GM21717 (cell line): ENCODE results near the gene NELFB.
"Not testable (repeated sequence)": the region's sequence is repeated elsewhere in the genome, so short reads cannot be mapped to it uniquely, and the experiment has no call there.

ENCODE experiments used
- ATAC-seq: cut with Tn5 transposase; IDR thresholded peaks from one replicate; pipeline ENCODE4 v1.9.1; 2021; ENCODE audit warnings: mild to moderate bottlenecking, moderate library complexity; ENCODE audit not compliant: unreplicated experiment

Gene NELFB

GRCh38 chr9:137247135-137247915 lies 7.8 kb upstream of the NELFB start:
- ATAC-seq: no peak

DNA sequence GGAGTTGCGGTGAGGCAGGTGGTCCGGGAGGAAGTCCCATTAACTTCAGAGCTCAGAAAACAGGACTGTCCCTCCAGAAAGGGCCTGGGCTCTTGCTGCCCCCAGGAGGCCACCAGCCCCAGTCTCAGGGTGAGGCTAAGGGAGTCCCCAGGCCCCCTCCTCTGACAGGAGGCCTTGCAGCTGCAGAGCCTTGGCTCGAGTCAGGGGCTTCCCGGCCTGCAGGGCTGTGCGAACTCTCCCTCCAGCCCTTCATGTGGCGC lies 7.3 kb upstream of the NELFB start:
- ATAC-seq: no peak

DNA sequence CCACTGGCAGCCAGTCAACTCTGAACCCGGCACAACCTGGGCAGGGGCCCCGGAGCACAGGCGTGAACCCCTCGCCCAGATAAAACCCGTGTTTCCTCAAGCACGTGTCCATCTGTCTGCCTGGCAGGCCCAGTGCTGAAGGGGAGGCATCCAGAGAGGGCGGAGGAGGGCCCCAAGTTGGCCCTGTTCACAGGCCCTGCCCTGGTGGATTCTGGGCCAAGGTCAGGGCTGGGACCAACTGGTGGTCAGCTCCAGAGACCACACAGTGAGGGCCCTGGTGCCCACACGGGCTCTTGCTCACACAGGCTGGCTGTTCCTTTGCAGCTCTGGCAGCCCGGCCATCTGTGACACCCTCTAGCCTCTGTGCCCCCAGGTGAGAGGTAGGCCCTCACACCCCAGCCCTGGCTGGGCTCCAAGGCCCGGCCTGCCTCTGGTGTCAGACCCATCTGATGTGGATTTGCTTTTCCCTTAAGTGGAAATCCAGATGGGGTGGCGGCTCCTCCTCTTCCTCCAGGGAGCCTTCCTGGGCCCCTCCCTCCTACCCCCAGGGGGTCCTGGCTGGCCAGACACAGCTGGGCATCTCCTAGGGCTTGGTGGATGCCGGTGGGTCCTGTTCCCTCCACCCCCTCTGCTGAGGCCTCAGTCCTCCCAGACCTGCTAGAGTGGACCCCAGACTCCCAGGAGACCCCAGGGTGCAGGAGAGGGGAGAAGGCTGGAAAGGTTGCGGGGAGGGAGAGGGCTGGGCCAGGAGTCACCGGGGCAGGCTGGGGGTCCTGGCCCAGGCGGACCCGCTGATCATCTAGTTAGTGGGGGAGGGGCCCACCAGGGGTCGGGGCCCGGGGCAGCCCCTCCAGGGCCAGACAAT lies 4.6 kb upstream of the NELFB start:
- ATAC-seq: no peak

DNA sequence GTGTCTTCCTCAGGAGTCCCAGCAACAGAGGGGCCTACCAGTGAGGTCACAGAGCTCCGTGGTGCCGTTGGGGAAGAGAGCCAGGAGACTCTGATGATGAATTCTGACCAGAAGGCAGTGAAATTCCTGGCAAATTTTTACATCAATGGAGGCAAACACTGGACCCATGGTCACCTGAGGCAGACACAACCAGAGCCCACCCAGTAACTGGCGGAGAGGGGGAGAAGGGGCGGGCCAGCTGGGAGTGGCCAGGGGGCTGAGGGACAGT lies 4.0 kb upstream of the NELFB start, which contains the start of gene STPG3:
STPG3 (plus strand) TSS at position 93 of the 268 bp plus-strand sequence; CDS start at position 94, 1 bp downstream.
- ATAC-seq: no peak

GRCh38 chr9:137251490-137252268 lies 3.4 kb upstream of the NELFB start:
- no peak for ATAC-seq

DNA sequence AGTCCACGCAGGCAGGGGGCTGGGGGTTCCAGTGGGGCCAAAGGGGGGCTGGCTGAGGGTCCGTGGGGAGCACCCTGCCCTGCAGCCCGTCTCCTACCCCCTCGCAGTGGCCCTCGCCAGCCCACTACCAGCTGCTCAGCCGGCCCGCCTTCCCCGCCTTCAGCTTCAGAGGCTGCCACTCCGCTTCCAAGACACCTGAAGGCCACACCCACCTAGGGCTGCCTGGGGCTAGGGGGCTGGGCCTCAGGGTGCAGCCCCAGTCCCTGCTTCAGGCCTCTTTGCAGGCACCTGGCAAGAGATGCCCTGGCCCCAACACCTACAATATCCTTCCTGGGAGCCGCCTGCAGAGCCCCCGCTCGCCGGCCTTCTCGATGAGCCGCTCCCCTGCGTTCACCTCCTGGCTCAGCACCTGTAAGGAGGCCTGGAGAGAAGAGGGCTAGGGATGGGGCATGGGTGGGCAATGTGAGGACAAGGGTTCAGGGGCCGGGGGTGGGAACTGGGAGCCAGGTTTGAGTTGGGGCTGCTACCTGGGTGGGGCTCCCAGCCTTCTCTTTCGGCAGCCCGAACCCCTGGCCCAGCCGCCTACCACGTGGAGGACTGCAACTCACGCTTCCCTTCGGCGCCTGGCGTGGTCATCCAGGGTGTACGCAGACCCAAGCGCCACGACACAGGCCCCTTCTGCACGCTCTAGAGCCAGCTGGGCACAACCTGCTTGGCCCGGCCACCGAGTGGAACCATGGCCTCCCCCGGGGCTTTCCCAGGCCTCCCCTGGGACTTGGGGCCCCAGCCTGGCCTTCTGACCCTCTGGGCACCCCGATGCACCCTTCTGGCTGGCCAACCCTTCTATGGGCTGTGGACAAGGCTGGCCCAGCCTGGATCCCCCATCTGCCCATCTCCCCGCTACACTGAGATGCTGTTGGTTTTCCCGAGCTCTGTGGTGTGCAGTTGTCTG lies 2.3 kb upstream of the NELFB start:
- no peak for ATAC-seq

DNA sequence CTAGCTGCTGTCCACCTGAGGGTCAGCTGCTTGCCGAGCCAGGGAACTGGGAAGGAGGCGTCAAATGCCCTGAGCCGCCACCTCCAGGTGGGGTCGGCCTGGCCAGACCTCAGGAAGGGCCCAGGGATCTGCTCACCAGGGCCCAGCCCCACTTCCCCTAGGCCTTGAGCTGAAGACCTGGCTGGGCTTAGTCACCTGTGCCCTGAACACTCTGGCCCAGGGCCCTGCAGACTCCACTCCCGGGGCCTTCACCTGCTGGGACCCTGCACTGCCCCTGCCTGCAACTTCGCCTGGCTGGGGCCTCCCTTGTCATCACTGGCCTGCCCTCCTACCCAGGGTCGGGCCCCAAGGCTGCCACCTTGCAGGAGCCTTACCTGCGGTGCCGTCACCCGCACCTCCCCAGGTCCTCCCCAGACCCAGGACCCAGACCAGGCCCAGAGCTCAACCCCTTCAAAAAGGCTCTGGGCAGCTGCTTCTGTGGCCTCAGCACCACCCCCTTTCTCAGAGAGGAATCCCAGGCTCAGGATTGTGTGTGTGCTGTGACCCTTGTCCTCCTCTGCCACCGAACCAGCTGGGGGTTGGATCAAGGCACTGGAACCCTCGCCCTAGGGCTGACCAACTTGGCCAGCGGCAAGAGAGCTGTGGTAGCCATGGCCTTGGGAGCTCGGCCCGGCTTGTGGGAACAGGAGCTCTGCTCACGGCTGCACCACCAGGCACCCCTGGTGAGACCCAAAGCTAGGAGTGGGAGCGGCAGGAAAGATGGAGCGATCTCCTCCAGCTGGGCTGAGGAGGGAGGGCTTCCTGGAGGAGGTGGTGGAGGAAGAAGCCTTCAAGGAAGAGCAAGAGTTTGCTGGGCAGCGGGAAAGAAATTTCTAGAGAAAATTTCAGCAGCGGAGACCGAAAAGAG lies 1.2 kb upstream of the NELFB start:
- no peak for ATAC-seq

DNA sequence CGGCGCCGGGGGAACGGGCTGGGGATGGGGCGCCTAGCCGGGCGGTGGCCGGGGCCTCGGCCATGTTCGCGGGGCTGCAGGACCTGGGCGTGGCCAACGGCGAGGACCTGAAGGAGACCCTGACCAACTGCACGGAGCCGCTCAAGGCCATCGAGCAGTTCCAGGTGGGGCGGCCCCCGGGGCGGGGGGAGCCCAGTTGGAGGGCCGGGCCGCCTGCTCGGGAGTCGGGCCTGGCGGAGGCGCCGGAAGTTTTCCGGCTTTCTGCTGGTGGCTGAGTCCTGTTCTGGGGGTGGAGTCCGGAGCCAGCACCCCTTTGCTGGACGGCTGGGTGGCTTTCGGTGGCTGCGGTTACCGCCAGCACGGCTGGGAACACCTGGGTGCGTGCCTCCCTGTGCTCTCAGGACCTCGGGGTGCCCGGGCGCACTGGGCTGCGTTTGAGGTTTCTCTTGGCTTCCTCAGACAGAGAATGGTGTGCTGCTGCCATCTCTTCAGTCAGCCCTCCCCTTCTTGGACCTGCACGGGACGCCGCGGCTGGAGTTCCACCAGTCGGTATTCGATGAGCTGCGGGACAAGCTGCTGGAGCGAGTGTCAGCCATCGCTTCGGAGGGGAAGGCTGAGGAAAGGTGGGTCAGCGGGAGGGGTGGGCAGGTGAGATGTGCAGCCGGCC lies 454 bp downstream of the NELFB start:
- no peak for ATAC-seq

DNA sequence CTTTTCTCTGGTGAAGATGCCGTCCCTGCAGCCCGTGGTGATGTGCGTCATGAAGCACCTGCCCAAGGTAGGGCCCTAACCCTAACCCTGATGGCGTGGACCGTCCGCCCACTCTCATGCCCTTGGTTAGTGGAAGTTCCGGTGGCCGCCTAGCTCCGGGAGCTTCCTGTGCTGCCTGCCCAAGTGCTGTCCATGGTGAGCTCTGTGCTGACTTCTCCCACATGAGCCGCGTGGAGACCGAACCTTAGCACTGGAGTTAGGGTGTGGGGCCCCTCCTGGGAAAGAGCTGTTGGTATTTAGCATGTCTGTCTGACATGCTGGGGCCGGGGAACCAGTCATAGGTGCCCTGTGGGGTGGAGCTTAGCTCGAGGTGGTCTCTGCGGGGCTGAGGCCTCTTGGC lies 1.2 kb downstream of the NELFB start:
- no peak for ATAC-seq

GRCh38 chr9:137256856-137257255 lies 1.7 kb downstream of the NELFB start:
- no peak for ATAC-seq

DNA sequence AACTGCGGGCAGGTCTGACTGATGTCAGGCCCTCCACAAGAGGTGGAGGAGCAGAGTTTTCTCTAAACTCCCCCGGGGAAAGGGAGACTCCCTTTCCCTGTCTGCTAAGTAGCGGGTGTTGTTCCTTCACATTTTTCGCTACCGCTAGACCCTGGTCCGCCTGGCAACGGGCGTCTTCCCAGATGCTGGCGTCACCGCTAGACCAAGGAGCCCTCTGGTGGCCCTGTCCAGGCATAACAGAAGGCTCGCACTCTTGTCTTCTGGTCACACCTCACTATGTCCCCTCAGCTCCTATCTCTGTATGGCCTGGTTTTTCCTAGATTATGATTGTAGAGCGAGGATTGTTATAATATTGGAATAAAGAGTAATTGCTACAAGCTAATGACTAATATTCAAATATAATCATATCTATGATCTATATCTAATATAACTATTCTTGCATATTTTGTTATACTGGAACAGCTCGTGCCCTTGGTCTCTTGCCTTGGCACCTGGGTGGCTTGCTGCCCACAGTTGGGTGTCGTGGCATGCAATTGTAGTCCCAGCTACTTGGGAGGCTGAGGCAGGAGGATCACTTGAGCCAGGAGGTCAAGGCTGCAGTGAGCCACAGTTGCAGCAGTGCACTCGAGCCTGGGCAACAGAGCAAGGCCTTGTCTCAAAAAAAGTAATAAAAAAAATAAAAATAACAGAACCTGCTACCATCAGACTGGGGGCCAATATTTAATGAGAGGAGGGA lies 7.2 kb downstream of the NELFB start:
- not testable (repeated sequence) for ATAC-seq

DNA sequence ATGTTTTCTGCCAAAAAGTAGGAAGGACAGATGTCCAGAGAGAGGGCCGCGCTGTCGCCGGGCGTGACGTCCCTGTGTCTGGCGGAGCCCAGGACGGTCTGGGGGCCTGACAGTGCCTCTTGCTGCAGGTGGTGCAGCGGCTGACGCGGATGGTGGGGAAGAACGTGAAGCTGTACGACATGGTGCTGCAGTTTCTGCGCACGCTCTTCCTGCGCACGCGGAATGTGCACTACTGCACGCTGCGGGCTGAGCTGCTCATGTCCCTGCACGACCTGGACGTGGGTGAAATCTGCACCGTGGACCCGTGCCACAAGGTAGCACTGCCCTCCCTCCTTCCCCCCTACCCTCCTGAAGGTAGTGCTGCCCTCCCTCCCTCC lies 7.8 kb downstream of the NELFB start:
- ATAC-seq: no peak

GRCh38 chr9:137263506-137263905 lies 8.4 kb downstream of the NELFB start:
- no peak for ATAC-seq

DNA sequence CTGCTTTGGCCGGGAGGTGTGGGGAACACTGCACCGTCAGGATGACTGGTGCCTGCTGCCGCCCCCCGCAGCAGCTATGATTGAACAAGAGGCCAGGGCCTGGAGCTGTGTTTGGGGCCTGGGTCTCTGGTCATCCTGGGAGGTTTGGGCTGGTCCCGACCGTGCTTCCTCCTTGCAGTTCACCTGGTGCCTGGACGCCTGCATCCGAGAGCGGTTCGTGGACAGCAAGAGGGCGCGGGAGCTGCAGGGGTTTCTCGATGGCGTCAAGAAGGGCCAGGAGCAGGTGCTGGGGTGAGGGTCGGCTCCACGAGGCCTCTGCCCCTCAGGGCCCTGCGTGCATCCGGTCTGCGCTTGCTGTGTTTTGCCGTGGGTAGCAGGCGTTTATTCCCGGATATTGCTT lies 8.9 kb downstream of the NELFB start:
- ATAC-seq: no peak

DNA sequence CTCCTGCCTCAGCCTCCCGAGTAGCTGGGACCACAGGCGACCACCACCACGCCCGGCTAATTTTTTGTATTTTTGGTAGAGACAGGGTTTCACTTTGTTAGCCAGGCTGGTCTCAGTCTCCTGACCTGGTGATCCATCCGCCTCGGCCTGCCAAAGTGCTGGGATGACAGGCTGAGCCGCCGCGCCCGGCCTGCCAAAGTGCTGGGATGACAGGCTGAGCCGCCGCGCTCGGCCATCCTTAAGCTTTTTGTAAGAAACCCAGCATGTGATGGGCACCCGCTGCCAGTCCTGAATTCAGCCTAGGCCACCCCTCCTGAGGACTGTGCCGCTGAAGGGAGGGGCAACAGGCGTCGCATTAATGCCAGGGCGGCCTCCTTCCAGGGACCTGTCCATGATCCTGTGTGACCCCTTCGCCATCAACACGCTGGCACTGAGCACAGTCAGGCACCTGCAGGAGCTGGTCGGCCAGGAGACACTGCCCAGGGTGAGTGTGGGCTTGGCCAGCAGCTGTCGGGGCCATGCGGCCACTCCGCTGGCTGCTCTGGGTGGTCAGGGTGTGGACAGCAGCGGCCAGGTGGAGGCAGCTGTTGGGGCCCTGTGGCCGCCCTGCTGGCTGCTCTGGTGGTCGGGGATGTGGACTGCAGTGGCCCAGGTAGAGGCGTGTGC lies 10.5 kb downstream of the NELFB start:
- ATAC-seq: no peak

GRCh38 chr9:137266162-137266527 lies 11.0 kb downstream of the NELFB start:
- no peak for ATAC-seq

DNA sequence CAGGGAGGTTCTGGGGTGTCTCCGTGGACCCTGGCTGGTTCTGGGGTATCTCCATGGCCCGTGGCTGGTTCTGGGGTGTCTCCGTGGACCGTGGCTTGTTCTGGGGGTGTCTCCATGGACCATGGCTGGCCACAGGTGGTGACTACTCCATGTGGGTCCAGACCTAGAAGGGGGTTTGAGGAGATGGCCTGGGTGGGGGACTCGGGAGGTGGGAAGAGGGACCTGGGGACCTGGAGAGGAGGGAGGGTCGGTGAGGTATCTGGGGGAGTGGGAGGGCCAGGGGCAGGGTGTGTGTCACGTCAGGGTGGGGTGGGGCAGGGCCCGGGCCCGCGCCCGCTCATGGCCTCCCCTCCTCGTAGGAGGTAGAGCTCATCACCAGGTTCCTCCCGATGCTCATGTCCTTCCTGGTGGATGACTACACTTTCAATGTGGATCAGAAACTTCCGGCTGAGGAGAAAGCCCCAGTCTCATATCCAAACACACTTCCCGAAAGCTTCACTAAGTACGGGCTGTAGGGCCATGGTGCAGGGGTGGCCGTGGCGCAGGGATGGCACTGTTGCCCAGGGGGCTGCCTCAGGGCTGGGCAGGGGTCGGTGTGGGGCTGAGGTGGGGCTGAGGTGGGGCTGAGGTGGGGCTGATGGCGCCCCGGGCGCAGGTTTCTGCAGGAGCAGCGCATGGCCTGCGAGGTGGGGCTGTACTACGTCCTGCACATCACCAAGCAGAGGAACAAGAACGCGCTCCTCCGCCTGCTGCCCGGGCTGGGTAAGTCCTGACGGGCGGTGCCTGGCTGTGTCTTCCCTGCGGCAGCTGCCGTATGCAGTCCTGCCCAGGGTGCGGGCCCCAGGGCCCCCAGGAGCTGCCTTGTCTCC lies 11.7 kb downstream of the NELFB start:
- ATAC-seq: no peak
